GM19395 (cell line): Measurements from ENCODE around the gene GRSF1.
"Not testable (repeated sequence)": the region's sequence is repeated elsewhere in the genome, so short reads cannot be mapped to it uniquely, and the experiment has no call there.

ENCODE experiments used
- ATAC-seq: cut with Tn5 transposase; IDR thresholded peaks from one replicate; pipeline ENCODE4 v1.9.1; 2021; ENCODE audit warnings: mild to moderate bottlenecking, moderate library complexity; ENCODE audit not compliant: unreplicated experiment

The GRSF1 gene

GRCh38 chr4:70838204-70838603 lies 1.5 kb downstream of the GRSF1 start:
- ATAC-seq = no peak

GRCh38 chr4:70836081-70836480 lies 3.6 kb downstream of the GRSF1 start:
- ATAC-seq = no peak

- no peak for ATAC-seq
These were observed 6.0 kb downstream of the GRSF1 start for GRCh38 chr4:70833675-70834074.

DNA sequence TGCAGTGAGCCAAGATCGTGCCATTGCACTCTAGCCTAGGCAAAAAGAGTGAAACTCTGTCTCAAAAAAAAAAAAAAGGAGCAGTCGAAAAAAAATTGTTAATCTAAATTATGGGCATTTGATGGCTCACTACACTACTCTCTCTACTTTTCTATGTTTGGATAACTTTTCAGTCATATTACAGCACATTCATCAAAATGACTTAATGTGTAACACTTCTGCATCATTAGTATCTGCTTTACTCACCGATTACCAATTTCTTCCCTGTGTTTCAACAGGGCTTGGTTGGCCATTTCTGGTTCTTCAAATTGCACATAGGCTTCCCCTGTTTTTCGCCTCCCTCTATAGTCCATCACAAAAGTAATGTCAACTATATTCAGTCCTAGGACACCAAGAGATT lies 8.4 kb downstream of the GRSF1 start:
- ATAC-seq = no peak

DNA sequence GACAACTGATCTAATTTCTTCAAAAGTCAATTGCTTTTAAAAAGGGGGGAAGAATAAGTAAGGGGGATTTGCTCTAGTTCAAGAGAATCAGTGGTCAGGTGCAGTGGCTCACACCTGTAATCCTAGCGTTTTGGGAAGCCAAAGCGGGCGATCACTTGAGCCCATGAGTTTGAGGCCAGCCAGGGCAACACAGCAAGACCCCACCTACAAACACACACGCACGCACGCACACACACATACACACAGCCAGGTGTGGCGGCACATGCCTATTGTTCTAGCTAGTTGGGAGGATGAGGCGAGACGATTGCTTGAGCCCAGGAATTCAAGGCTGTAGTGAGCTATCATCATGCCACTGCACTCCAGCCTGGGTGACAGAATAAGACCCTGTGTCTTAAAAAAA lies 9.6 kb downstream of the GRSF1 start:
- no peak for ATAC-seq

GRCh38 chr4:70829492-70829891 lies 10.2 kb downstream of the GRSF1 start:
- ATAC-seq = no peak

GRCh38 chr4:70829015-70829414 lies 10.7 kb downstream of the GRSF1 start:
- ATAC-seq = no peak

DNA sequence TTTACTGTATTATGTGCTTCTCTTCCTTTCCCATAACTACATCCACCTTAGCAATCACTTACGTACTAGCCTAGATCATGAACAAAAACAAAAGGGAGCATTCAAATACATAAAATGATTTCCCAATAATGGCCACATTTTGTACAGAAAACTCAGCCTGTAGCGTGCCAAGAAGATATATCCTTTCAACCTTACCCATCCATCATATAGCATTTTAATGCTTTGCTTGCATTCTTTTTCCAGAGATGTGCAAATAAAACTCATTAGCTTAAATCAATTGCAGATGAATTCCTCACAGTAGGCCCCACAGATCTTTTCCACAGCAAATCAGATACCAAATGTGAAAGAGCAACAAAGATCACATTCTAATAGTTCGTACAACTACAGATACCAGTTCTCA lies 20.8 kb downstream of the GRSF1 start:
- no peak for ATAC-seq

- peak; percentile 65 for ATAC-seq
These were observed 21.4 kb downstream of the GRSF1 start for GRCh38 chr4:70818173-70818855.

DNA sequence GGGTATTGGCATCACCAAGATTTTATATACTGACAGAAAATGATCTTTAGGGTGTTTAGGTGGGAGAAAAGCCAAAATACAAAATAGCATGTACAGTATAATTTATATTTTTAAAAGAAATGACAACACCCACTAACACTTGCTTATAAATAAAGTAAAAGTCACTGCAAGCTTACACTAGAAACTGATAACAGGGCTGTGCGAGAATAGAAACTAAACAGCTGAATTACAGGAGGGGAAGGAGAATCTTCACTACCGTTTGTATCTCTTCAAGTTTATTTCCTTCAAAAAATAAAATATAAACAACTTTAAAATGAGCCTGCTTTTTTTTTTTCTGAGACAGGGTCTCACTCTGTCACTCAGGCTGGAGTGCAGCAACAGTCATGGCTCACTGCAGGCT lies 22.8 kb downstream of the GRSF1 start:
- ATAC-seq = peak; percentile 54

GRCh38 chr4:70815370-70815769 lies 24.3 kb downstream of the GRSF1 start:
- ATAC-seq = no peak

- ATAC-seq = no peak
These were observed 31.5 kb downstream of the GRSF1 start for GRCh38 chr4:70808151-70808550.

- no peak for ATAC-seq
These were observed 36.6 kb downstream of the GRSF1 start for GRCh38 chr4:70802928-70803580.

DNA sequence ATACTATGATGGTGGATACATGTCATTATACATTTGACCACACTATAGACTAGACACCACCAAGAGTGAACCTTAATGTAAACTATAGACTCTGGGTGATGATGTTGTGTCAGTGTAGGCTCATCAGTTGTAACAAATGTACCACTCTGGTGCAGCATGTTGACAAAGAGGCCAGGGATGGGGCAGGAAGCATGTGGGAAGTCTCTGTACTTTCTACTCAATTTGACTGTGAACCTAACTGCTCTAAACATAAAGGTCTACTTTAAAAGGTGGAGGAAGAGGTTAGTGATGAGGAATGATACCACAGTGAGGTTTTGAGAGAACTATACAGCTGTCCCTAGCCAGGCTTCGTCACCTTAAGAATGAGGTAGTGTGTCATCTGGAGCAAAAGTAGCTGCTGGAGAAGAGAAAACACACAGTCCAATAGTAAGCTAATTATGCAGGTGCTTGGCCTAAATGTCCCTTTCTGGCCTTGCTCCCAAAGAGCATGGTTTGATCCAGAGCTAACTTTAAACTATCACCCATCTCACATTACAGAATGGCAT lies 38.4 kb downstream of the GRSF1 start:
- ATAC-seq = peak; percentile 93

DNA sequence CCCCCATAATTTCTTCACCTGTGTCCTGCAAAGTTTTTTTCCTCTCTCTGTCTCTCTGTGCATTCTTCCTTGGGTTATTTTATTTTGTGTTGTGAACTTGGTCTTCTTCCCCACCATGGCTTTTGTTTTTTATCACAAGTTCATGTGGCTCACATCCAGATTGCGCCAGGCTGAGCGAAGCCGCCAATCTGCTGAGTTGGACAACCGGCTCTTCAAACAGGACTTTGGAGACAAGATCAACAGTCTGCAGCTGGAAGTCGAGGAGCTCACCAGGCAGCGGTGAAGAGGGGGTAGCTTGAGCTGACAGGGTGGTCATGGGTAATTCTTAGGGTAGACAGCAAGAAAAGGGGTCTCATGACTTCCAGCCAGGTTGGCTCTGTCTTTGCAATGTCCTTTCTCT lies 46.1 kb downstream of the GRSF1 start:
- ATAC-seq = no peak

GRCh38 chr4:70788733-70789132 lies 51.0 kb downstream of the GRSF1 start:
- ATAC-seq = no peak

GRCh38 chr4:70787496-70787895 lies 52.2 kb downstream of the GRSF1 start:
- no peak for ATAC-seq

DNA sequence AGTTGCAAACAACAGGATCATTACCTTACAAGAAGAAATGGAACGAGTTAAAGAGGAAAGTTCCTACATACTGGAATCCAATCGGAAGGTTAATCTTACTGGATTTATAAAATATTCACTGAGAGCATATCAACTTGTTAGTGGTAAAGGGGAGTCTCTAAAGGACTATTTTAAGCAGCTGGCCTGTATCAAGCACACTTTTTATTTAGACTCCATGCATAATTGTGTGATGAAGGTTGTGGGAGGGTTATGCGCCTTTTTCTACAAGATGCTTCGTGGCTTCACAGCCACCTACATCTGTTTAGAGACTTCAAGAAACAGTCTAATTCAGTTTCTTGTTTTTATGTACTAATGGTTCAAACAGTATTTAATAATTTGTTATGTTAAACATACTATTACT lies 56.6 kb downstream of the GRSF1 start:
- no peak for ATAC-seq

DNA sequence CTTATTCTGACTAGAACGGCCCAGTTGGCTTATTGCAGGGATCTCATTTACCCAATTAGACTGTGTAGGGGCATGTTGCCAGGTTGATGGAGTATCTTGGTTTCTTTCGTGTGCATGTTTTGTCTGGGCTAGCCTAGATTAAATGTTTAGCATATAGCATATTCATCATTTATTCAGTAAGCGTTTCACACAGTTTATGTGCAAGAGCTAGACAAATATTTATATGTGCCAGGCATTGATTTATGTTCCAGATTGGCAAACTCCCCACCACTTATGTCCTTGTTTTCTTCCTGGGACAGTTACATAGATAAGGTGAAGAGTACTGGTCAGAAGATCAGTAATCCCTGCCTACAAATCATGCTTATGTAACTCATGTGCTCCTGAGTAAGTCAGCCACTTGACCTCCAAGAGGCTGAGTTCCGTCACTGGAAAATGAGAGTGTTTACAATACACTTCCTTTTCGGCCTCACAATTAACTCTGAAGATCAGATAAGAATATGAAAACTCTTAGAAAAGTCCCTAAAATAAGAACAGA lies 60.7 kb downstream of the GRSF1 start:
- ATAC-seq = no peak

DNA sequence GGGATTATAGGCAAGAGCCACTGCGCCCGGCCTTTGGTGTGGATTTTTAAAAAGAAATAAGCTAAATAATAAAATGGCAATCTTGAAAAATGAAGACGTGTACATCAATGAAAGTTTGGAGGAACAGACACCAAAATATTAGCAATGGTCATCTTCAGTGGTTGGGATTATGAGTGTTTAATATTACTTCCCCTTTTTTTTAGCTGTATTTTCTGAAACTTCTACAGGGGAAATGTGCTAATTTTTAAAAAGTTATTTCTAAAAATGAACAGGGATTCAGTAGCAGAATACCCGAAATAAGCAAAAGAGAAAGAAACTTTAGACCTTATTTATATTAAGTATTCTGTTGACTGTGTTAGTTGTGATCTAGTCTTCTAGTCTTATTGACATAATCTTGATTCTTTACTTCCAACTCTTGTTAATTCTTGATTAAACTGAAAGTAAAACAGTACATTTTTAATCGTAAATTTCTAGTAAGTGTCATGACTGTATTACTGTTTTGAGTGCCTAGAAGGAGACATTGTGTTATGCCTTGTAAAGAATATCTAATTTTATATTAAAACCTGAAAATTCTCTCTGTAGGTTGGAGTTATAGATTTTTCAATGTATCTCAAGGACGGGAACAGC lies 66.6 kb downstream of the GRSF1 start:
- ATAC-seq = peak; percentile 85

DNA sequence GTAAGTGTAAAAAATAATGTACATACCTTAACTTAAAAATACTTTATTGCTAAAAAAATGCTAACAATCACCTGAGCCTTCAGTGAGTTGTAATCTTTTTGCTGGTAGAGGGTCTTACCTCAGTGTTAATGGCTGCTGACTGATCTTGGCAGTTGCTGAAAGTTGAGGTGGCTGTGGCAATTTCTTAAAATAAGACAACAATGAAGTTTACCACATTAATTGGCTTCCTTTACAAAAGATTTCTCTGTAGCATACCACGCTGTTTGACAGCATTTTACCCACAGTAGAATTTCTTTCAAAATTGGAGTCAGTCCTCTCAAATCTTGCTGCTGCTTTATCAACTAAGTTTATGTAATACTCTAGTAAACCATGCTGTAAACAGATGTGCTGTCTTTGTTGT lies 70.3 kb downstream of the GRSF1 start:
- ATAC-seq = not testable (repeated sequence)
